Psoas muscle (tissue), 8 donors: ENCODE data around the gene SLC6A20. TPM values are rescaled to one million over a fixed set of nuclear protein-coding genes. Genes with fewer than 3 reads are reported as not detected.

Experiments used
- ATAC-seq, 4 donors: fragments of 200-7000 bp; cut with Tn5 transposase; one replicate each; pipeline ENCODE4 v1.9.1; 2020; ENCODE audit warnings: moderate library complexity in 3 of 4, mild to moderate bottlenecking in 2 of 4
- DNase-seq, 2 donors: peaks; one replicate each; pipeline ENCODE4 v3.0.0-alpha.2; 2020
- H3K27ac ChIP-seq: fragments of 200-600 bp; one replicate; pipeline ENCODE4 v1.8.0; 2022
- H3K27me3 ChIP-seq, 3 donors: fragments of 200-600 bp in 1 of 3; one replicate each; pipeline versions ENCODE4 v1.6.1 to v1.8.0; 2013 to 2022; ENCODE audit warnings: low read length in 2 of 3, mild to moderate bottlenecking in 2 of 3, moderate library complexity in 1 of 3; ENCODE audit not compliant: insufficient read depth in 3 of 3
- H3K36me3 ChIP-seq, 2 donors: fragments of 200-600 bp in 1 of 2; one replicate each; pipeline versions ENCODE4 v1.6.1 to v1.8.0; 2013 to 2022; ENCODE audit warnings: low read depth in 1 of 2, mild to moderate bottlenecking in 1 of 2, moderate library complexity in 1 of 2; ENCODE audit not compliant: insufficient read depth in 1 of 2
- H3K4me1 ChIP-seq: fragments of 200-600 bp; one replicate; pipeline ENCODE4 v1.8.0; 2022
- H3K4me3 ChIP-seq: fragments of 200-600 bp; one replicate; pipeline ENCODE4 v1.8.0; 2022; ENCODE audit warnings: mild to moderate bottlenecking
- H3K9me3 ChIP-seq: fragments of 200-600 bp; one replicate; pipeline ENCODE4 v1.8.0; 2022
- CTCF ChIP-seq: fragments of 200-600 bp; IDR thresholded peaks from one replicate; pipeline ENCODE4 v1.8.0; 2022; ENCODE audit warnings: antibody characterized with exemption
- WGBS, 3 donors: extraction: QIAGEN DNeasy Blood & Tissue Kit; methylation state at CpG; one replicate each; pipeline versions ENCODE4 v1.1.6 to v1.1.7; 2013; 5-methylcytosine and 5-hydroxymethylcytosine counted together
- intact Hi-C, 2 donors: fragments of 100-400 bp; cut with DNase I; formaldehyde crosslinking; loops; one replicate each; pipeline versions ENCODE4 v1.11.0 to v1.14.2; 2022
- polyA plus RNA-seq, 3 donors: library from polyadenylated mRNA; stranded (reverse); fragments of 200-250 nt; gene quantifications; one replicate each; pipeline ENCODE4 v1.2.3, GENCODE V29; 2013
- total RNA-seq, 4 donors: library from RNA; stranded (reverse); fragmentation: NEBNext Ultra II Directional in 2 of 4; extraction: Animal tissue kit (Norgen Biotek cat#: 25700) in 2 of 4; gene quantifications; one replicate each; pipeline versions ENCODE4 v1.2.1 to v1.2.4, GENCODE V29; 2021 to 2023
- donor health status: healthy with polysubstance abuse.
- donor health status: DM: no; HTN: no; CAD: no; lungs with moderate emphysema.
- donor health status: Bipolar disorder and iron deficiency.
- donor health status: healthy.
- donor health status: DM: yes; HTN: yes; CAD: no.
- donor health status: DM: no; HTN: no; CAD: no.
- donor health status: DM: no; HTN: no; CAD: no.
- donor health status: DM: yes; HTN: yes; CAD: no.

Gene SLC6A20
- total and polyA plus RNA-seq, 7 donors: 0.10 to 0.69 (median 0.42) TPM

DNA sequence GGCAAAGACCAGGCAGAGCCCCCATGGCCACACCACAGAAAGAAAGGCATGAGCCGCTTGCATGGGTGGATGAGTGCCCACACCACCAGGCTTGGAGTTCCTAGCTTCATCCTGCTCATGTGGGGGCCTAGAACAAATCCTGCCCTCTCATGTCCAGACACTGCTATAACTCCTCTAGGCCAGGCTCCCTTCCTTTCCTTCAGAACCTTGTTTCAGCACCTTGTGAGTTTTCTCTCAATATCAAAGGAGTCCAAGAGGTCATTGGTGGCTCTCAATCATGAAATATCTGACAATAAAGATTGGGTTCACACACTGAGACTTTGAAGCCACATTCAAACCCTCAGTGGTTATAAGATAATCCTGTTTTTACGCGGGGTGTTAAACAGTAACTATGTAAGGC lies 12.7 kb downstream of the SLC6A20 start:
- no peaks in the 10 kb centered on the region for H3K4me1 ChIP-seq
- no peak overlapping the region for H3K27ac ChIP-seq
- no peak for ATAC-seq
- TF ChIP-seq CTCF: no peak
- DNase-seq: no peak
- intact Hi-C loops: no loop called here
- no peaks in the 10 kb centered on the region for H3K27me3 ChIP-seq
- whole genome bisulfite sequencing, 3 donors: 84 to 95% (median 92%) methylated on average over 3 of the region's 3 CpGs
- H3K4me3 ChIP-seq: no peak overlapping the region
- no peaks in the 10 kb centered on the region for H3K36me3 ChIP-seq
- peaks cover 3% of the 10 kb centered on the region for H3K9me3 ChIP-seq

DNA sequence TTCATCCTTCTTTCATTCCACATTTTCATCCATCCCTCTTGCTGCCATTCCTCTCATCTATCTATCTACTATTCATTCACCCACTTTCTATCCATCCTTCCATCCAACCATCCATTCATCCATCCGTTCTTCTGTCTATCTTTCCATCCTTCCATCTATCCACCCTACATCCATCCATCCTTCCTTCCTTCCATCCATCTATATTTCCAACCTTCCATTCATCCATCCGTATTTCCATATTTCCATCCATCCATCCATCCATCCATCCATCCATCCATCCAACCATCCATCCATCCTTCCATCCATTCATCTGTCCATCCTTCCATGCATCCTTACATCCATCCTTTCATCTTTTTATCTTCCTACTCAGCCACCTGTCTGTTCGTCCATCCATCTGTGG lies 14.0 kb downstream of the SLC6A20 start:
- no peaks in the 10 kb centered on the region for H3K9me3 ChIP-seq
- DNase-seq (no peak), ATAC-seq (no peak)
- no peak overlapping the region for H3K4me3 ChIP-seq
- no peaks in the 10 kb centered on the region for H3K27me3 ChIP-seq
- H3K4me1 ChIP-seq: no peaks in the 10 kb centered on the region
- no peak for TF ChIP-seq CTCF
- WGBS, 3 donors: 87 to 90% (median 89%) methylated on average over 3 of the region's 3 CpGs
- H3K27ac ChIP-seq: no peak overlapping the region
- H3K36me3 ChIP-seq: no peaks in the 10 kb centered on the region
- intact Hi-C loops: no loop called here

DNA sequence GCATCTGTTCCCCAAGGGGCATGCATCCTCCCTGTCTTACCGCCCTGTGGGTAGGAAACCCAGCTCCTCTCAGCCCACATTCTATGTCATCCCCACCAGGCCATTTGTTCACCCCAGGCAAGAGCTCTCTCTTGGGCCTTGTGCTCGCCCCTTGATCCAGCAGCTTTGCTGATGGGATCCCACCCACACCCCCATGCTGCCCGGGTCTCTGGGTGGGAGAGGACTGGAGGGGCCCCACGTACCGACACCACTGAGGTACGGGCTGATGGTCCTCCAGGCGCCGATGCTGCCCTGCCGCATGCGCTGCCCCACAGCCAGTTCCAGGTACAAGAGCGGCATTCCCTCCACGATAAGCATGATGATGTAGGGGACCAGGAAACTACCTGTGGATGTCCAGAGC lies 14.5 kb downstream of the SLC6A20 start:
- no peaks in the 10 kb centered on the region for H3K9me3 ChIP-seq
- DNase-seq: no peak
- H3K27me3 ChIP-seq: no peaks in the 10 kb centered on the region
- H3K4me1 ChIP-seq: no peaks in the 10 kb centered on the region
- H3K4me3 ChIP-seq: no peak overlapping the region
- no peak overlapping the region for H3K27ac ChIP-seq
- ATAC-seq: no peak
- no peaks in the 10 kb centered on the region for H3K36me3 ChIP-seq
- intact Hi-C loops: no loop called here
- 92 to 94% (median 93%) methylated on average over 12 of the region's 12 CpGs for WGBS, 3 donors
- TF ChIP-seq CTCF: no peak

DNA sequence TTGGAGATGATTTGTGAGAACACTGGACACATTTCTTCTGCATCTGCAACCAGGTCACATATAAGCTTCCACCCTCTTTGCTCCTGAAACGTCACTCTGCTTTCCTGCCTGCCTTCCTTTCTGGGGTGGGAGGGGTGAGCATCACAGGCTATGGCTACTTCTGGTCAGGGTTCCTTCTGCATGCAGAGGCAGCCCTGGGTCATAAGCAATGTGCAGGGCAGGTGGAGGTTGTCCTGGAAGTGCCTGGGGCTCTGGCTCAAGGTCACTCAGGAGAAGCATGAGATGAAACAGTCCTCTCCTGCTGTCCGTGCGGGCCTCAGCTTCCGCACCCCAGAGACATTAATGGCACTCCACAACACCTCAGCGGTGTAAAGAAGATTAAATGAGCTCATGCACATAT lies 15.1 kb downstream of the SLC6A20 start:
- intact Hi-C loops: no loop called here
- no peaks in the 10 kb centered on the region for H3K36me3 ChIP-seq
- ATAC-seq (no peak), DNase-seq (no peak)
- TF ChIP-seq CTCF: no peak
- WGBS, 3 donors: 77 to 79% (median 78%) methylated on average over 5 of the region's 5 CpGs
- H3K27ac ChIP-seq: no peak overlapping the region
- no peaks in the 10 kb centered on the region for H3K27me3 ChIP-seq
- H3K4me3 ChIP-seq: no peak overlapping the region
- H3K4me1 ChIP-seq: no peaks in the 10 kb centered on the region
- H3K9me3 ChIP-seq: no peaks in the 10 kb centered on the region
